ENCODE measurements around the gene GATA5. TPM values are rescaled to one million over a fixed set of nuclear protein-coding genes. Genes with fewer than 3 reads are reported as not detected.
A peak's percentile ranks its signal among the peaks of the same experiment; 100 is the strongest.

Gene GATA5
- total RNA-seq, 1 experiment from 2014 or later = 0.18 TPM

DNA sequence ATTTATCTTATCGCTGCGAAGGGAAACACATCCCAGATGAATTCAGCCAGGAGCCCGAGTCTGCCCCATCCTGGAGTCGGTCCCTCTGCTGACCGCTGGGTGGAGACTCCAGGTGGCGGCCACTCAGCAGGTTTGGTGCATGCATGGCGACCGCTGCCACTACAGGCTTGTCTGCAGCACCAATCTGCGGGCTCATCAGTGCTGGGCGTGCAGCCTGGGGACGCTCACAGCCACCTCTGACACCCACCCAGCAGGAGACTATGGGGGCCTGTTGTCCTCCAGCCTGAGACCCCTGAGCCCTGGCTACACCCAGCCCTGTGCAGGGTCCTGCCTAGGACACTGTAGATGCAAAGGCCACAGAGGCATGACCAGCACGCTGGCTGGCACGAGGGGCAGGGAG lies 40.5 kb upstream of the GATA5 start:
- CTCF ChIA-PET = interaction anchor here (1.3 kb wide), 1 partner anchor 101 kb away, joined by 4 read pairs; no protein-coding TSS in a partner anchor
- POLR2A ChIA-PET (ENCODE audit: unreplicated experiment) = no interaction called here
- no peaks in the 10 kb centered on the region for H3F3A ChIP-seq (ENCODE audit: low read length, unreplicated experiment)
- ATAC-seq (peak; percentile 98), DNase-seq (peak; percentile 61)
- no peaks in the 10 kb centered on the region for H3K9me3 ChIP-seq (ENCODE audit: low read length)
- TF ChIP-seq EZH2 (IDR thresholded peaks at IDR 0.05; ENCODE audit: low read length, unreplicated experiment) = no peak
- TF ChIP-seq, protein P1, sequence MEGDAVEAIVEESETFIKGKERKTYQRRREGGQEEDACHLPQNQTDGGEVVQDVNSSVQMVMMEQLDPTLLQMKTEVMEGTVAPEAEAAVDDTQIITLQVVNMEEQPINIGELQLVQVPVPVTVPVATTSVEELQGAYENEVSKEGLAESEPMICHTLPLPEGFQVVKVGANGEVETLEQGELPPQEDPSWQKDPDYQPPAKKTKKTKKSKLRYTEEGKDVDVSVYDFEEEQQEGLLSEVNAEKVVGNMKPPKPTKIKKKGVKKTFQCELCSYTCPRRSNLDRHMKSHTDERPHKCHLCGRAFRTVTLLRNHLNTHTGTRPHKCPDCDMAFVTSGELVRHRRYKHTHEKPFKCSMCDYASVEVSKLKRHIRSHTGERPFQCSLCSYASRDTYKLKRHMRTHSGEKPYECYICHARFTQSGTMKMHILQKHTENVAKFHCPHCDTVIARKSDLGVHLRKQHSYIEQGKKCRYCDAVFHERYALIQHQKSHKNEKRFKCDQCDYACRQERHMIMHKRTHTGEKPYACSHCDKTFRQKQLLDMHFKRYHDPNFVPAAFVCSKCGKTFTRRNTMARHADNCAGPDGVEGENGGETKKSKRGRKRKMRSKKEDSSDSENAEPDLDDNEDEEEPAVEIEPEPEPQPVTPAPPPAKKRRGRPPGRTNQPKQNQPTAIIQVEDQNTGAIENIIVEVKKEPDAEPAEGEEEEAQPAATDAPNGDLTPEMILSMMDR (conservative IDR thresholded peaks at IDR 0.05; ENCODE audit: low read depth, low read length) = peak; percentile 69
- H3K4me1 ChIP-seq (ENCODE audit: insufficient read depth, low read length) = no peaks in the 10 kb centered on the region
- H3K4me3 ChIP-seq (ENCODE audit: low read length) = no peak overlapping the region
- no peak overlapping the region for H3K9ac ChIP-seq (ENCODE audit: low read length)
- H3K27me3 ChIP-seq (ENCODE audit: low read length) = no peaks in the 10 kb centered on the region
- H2AFZ ChIP-seq (ENCODE audit: low read length) = no peak overlapping the region
- no peak overlapping the region for H3K4me2 ChIP-seq (ENCODE audit: low read length)
- H3K79me2 ChIP-seq (ENCODE audit: low read length) = no peaks in the 10 kb centered on the region
- no peaks in the 10 kb centered on the region for H4K20me1 ChIP-seq (ENCODE audit: low read length)
- no TSS peak for BruUV-seq (replicated peaks)
- no peaks in the 10 kb centered on the region for H3K9me2 ChIP-seq (replicated peaks; ENCODE audit: low read length)
- no peak overlapping the region for H3K27ac ChIP-seq (ENCODE audit: low read length)
- H3K36me3 ChIP-seq (ENCODE audit: low read depth, low read length) = no peaks in the 10 kb centered on the region
- intact Hi-C loops (cut with micrococcal nuclease) = loop anchor here (1.0 kb wide), 1 partner anchor 100 kb away; no protein-coding TSS in a partner anchor

DNA sequence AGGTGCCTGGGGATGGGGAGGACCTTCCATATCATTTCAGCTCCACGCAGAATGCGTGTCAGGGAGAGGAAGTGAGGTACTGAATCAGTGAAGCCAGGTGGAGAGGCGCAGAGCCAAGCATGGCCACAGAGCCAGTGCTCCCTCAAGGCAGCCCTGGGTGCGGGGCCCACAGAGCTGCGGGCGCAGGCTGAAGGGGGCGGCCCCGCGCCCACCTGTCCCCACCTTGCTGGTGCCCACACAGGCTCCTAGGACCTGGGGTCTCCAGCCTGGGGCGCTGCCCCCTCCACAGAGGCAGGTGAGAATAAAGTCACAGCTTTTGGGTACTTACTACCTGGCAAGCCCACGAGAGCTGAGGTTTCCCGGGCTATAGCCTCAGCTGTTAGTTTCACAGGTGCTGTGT lies 40.0 kb upstream of the GATA5 start:
- DNase-seq = no peak
- H2AFZ ChIP-seq (ENCODE audit: low read length) = no peak overlapping the region
- no peaks in the 10 kb centered on the region for H3F3A ChIP-seq (ENCODE audit: low read length, unreplicated experiment)
- ChIA-PET POLR2A (ENCODE audit: unreplicated experiment) (no interaction called here), CTCF (interaction anchor here (1.3 kb wide), 1 partner anchor 101 kb away, joined by 4 read pairs; no protein-coding TSS in a partner anchor)
- H3K79me2 ChIP-seq (ENCODE audit: low read length) = no peaks in the 10 kb centered on the region
- no peak overlapping the region for H3K9ac ChIP-seq (ENCODE audit: low read length)
- H3K9me3 ChIP-seq (ENCODE audit: low read length) = no peaks in the 10 kb centered on the region
- intact Hi-C loops (cut with micrococcal nuclease) = loop anchor here (1.0 kb wide), 1 partner anchor 100 kb away; no protein-coding TSS in a partner anchor
- H3K4me3 ChIP-seq (ENCODE audit: low read length) = no peak overlapping the region
- TF ChIP-seq EZH2 (IDR thresholded peaks at IDR 0.05; ENCODE audit: low read length, unreplicated experiment) (no peak), EZH2phosphoT487 (IDR thresholded peaks at IDR 0.05; ENCODE audit: borderline replicate concordance, low read length) (no peak)
- TF ChIP-seq, protein P1 (conservative IDR thresholded peaks at IDR 0.05; ENCODE audit: low read depth, low read length) = no peak
- H3K9me2 ChIP-seq (replicated peaks; ENCODE audit: low read length) = no peaks in the 10 kb centered on the region
- no peak overlapping the region for H3K27ac ChIP-seq (ENCODE audit: low read length)
- ATAC-seq = no peak
- H3K4me2 ChIP-seq (ENCODE audit: low read length) = no peak overlapping the region
- H3K36me3 ChIP-seq (ENCODE audit: low read depth, low read length) = no peaks in the 10 kb centered on the region
- BruUV-seq (replicated peaks) = no TSS peak
- H3K4me1 ChIP-seq (ENCODE audit: insufficient read depth, low read length) = no peaks in the 10 kb centered on the region
- no peaks in the 10 kb centered on the region for H4K20me1 ChIP-seq (ENCODE audit: low read length)
- H3K27me3 ChIP-seq (ENCODE audit: low read length) = no peaks in the 10 kb centered on the region

DNA sequence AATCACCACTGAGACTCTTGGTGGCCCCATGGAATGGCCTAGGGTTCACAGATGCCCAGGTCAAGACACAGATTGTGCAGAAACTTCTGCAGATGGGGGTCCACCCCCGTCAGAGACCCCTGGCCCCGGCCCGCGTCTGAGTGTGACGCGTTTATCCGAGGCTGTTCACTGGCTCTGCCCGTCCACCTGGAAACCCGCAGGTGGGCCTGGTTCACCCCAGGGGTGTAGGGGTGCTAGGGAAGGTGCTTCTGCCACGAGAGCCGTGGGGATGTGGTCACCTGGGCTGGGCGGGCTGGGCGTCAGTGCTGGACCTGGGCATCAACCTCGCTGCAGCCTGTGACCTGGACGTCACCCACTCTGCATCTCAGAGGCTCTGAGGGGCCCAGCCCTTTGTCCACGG lies 39.5 kb upstream of the GATA5 start:
- DNase-seq (no peak), ATAC-seq (no peak)
- Histone ChIP-seq H3K4me2 (ENCODE audit: low read length) (no peak overlapping the region), H3K79me2 (ENCODE audit: low read length) (no peaks in the 10 kb centered on the region), H3K27ac (ENCODE audit: low read length) (no peak overlapping the region), H2AFZ (ENCODE audit: low read length) (no peak overlapping the region), H3K9ac (ENCODE audit: low read length) (no peak overlapping the region), H3K9me3 (ENCODE audit: low read length) (no peaks in the 10 kb centered on the region), H3K36me3 (ENCODE audit: low read depth, low read length) (no peaks in the 10 kb centered on the region), H3K9me2 (replicated peaks; ENCODE audit: low read length) (no peaks in the 10 kb centered on the region), H3K27me3 (ENCODE audit: low read length) (no peaks in the 10 kb centered on the region), H3K4me3 (ENCODE audit: low read length) (no peak overlapping the region), H4K20me1 (ENCODE audit: low read length) (no peaks in the 10 kb centered on the region), H3K4me1 (ENCODE audit: insufficient read depth, low read length) (no peaks in the 10 kb centered on the region), H3F3A (ENCODE audit: low read length, unreplicated experiment) (no peaks in the 10 kb centered on the region)
- intact Hi-C loops (cut with micrococcal nuclease) = no loop called here
- ChIA-PET POLR2A (ENCODE audit: unreplicated experiment) (no interaction called here), CTCF (interaction anchor here (1.3 kb wide), 1 partner anchor 102 kb away, joined by 4 read pairs; no protein-coding TSS in a partner anchor)
- TF ChIP-seq, protein P1 (conservative IDR thresholded peaks at IDR 0.05; ENCODE audit: low read depth, low read length) = no peak
- BruUV-seq (replicated peaks) = no TSS peak
